ENCODE measurements around the gene RPL22.

The RPL22 gene

GRCh38 chr1:6170116-6170741, 29.2 kb downstream of the RPL22 start:
- no peaks in the 10 kb centered on the region for H3K4me1 Mint-ChIP-seq
- peaks cover 51% of the 10 kb centered on the region for H3K27me3 Mint-ChIP-seq (ENCODE audit: low read depth)
- no peak overlapping the region for H3K4me3 Mint-ChIP-seq
- no peaks in the 10 kb centered on the region for H3K36me3 Mint-ChIP-seq (ENCODE audit: low read depth)
- TF ChIP-seq, protein P1, sequence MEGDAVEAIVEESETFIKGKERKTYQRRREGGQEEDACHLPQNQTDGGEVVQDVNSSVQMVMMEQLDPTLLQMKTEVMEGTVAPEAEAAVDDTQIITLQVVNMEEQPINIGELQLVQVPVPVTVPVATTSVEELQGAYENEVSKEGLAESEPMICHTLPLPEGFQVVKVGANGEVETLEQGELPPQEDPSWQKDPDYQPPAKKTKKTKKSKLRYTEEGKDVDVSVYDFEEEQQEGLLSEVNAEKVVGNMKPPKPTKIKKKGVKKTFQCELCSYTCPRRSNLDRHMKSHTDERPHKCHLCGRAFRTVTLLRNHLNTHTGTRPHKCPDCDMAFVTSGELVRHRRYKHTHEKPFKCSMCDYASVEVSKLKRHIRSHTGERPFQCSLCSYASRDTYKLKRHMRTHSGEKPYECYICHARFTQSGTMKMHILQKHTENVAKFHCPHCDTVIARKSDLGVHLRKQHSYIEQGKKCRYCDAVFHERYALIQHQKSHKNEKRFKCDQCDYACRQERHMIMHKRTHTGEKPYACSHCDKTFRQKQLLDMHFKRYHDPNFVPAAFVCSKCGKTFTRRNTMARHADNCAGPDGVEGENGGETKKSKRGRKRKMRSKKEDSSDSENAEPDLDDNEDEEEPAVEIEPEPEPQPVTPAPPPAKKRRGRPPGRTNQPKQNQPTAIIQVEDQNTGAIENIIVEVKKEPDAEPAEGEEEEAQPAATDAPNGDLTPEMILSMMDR (IDR thresholded peaks at IDR 0.05; ENCODE audit: unreplicated experiment in 3 of 3): no peak
- H3K27ac Mint-ChIP-seq: no peak overlapping the region
- no peaks in the 10 kb centered on the region for H3K9me3 Mint-ChIP-seq

DNA sequence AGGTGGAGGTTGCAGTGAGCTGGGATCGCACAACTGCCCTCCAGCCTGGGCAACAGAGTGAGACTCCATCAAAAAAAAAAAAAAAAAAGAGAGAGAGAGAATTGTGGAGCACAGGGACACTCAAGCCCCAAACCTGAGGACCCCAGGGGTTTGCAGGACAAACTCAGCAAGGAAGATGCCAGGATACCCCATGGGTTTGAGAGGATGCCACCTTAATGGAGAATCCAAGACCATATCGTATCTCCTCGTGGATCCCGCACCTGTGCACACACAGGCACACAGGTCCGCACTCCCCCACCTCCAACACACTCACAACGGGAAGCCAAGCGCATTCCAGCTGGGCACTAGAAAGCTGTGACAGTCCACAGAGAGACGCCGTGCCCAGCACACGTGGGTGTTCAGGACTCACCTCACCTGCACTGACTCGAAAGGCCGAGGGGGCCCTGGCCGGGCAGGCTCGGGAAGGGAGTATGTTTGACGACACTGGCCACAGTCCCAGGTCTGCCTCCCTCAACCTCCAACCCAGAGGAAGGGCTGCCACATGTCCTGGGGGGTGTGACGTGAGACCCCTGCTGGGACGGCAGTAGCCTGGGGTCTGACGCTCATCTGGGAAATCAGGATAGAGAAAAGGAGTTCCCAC, 30.3 kb downstream of the RPL22 start:
- Mint-ChIP-seq H3K27ac (no peak overlapping the region), H3K36me3 (ENCODE audit: low read depth) (no peaks in the 10 kb centered on the region), H3K27me3 (ENCODE audit: low read depth) (peaks cover 59% of the 10 kb centered on the region), H3K9me3 (no peaks in the 10 kb centered on the region), H3K4me3 (no peak overlapping the region), H3K4me1 (no peaks in the 10 kb centered on the region)
- TF ChIP-seq, protein P1 (IDR thresholded peaks at IDR 0.05; ENCODE audit: unreplicated experiment in 3 of 3): no peak

- no peak overlapping the region for H3K27ac Mint-ChIP-seq
- no peaks in the 10 kb centered on the region for H3K9me3 Mint-ChIP-seq
- H3K4me1 Mint-ChIP-seq: no peaks in the 10 kb centered on the region
- no peak overlapping the region for H3K4me3 Mint-ChIP-seq
- TF ChIP-seq, protein P1 (IDR thresholded peaks at IDR 0.05; ENCODE audit: unreplicated experiment in 3 of 3): no peak
- peaks cover 68% of the 10 kb centered on the region for H3K27me3 Mint-ChIP-seq (ENCODE audit: low read depth)
- no peaks in the 10 kb centered on the region for H3K36me3 Mint-ChIP-seq (ENCODE audit: low read depth)
Measured at GRCh38 chr1:6167391-6168303, 31.7 kb downstream of the RPL22 start.

DNA sequence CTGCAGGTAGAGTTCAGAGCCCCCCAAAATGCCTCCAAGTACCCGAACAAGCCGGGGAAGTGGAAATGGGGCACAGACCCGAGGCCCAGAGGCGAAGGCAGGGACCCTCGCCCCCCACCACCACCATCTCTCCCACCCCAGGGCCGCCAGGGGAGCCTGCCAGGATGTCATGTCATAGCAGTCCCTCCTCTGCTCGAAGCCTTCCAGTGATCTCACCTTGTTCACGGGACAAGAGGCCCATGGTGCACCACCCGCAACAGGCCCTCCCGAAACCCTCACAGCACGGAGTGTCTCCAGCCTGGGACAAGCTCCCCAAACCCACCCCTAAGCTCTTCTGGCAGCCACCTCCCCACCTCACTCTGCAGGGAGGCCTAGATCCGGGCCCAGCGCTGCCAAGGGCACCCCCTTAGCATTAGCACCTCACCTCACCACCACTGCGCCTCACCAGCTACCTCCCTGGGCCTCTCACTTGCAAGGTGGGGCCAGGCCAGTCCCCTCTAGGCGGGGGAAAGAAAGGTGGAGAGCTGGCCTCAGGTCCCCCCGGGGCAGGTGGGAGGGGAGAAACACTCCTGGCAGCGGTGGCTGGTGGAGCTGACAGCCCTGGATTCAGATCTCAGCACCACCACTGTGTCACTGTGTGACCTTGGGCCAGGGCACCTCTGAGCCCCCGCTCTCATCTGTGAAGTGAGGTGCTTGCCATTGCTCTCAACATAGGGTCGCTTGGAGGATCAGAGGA, 32.6 kb downstream of the RPL22 start:
- Mint-ChIP-seq H3K4me1 (no peaks in the 10 kb centered on the region), H3K9me3 (no peaks in the 10 kb centered on the region), H3K27ac (no peak overlapping the region), H3K4me3 (no peak overlapping the region), H3K36me3 (ENCODE audit: low read depth) (no peaks in the 10 kb centered on the region), H3K27me3 (ENCODE audit: low read depth) (peaks cover 63% of the 10 kb centered on the region)
- TF ChIP-seq, protein P1 (IDR thresholded peaks at IDR 0.05; ENCODE audit: unreplicated experiment in 3 of 3): no peak

DNA sequence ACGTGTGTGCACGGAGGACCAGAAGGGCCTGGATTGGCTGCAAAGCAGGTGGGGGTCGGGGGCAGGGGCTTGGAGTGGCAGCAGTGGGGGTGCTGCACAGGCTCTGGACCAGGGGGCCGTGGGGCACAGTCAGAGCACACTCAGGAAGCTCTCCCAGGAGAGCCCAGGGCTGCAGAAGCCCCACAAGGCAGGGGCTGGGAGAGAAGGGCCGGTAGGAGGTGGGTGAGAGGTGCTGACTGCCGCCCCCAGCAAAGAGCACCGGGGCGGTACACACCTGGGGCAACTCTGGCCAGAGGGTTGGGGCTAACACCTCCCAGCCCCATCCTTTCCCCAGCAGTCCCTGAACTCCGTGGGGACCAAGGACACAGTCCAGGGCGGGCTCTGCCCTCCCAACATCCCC, 33.2 kb downstream of the RPL22 start:
- TF ChIP-seq, protein P1 (IDR thresholded peaks at IDR 0.05; ENCODE audit: unreplicated experiment in 3 of 3): no peak
- no peak overlapping the region for H3K27ac Mint-ChIP-seq
- H3K27me3 Mint-ChIP-seq (ENCODE audit: low read depth): peaks cover 62% of the 10 kb centered on the region
- no peaks in the 10 kb centered on the region for H3K36me3 Mint-ChIP-seq (ENCODE audit: low read depth)
- no peaks in the 10 kb centered on the region for H3K9me3 Mint-ChIP-seq
- H3K4me3 Mint-ChIP-seq: no peak overlapping the region
- H3K4me1 Mint-ChIP-seq: no peaks in the 10 kb centered on the region

All from nephron (organoid).